Measurements from ENCODE around the gene FCRLB.
A peak's percentile ranks its signal among the peaks of the same experiment; 100 is the strongest.

Gene FCRLB

GRCh38 chr1:161740921-161741320, 19.6 kb downstream of the FCRLB start:
- no peak for DNase-seq (ENCODE audit: low read depth in 2 of 2)
- TF ChIP-seq CTCF (IDR thresholded peaks at IDR 0.05; ENCODE audit: low read depth, low read length) = no peak
- H3K4me3 ChIP-seq (replicated peaks in 1 of 2; ENCODE audit: low read depth in 2 of 2, low read length in 2 of 2) = no peak overlapping the region

- peak in 1 of 2 donors; percentile 62 for DNase-seq (ENCODE audit: low read depth in 2 of 2)
- H3K4me3 ChIP-seq (replicated peaks in 1 of 2; ENCODE audit: low read depth in 2 of 2, low read length in 2 of 2) = no peak overlapping the region
- no peak for TF ChIP-seq CTCF (IDR thresholded peaks at IDR 0.05; ENCODE audit: low read depth, low read length)
These were observed 21.9 kb downstream of the FCRLB start for GRCh38 chr1:161743231-161743630.

- no peak for TF ChIP-seq CTCF (IDR thresholded peaks at IDR 0.05; ENCODE audit: low read depth, low read length)
These were observed 26.5 kb downstream of the FCRLB start for GRCh38 chr1:161747801-161748200.

GRCh38 chr1:161749509-161750407, 28.4 kb downstream of the FCRLB start, which contains the start of gene DUSP12:
TSS of gene DUSP12 (plus strand) at chr1:161749786. CDS start at chr1:161749802, 16 bp downstream.
- no peak for TF ChIP-seq CTCF (IDR thresholded peaks at IDR 0.05; ENCODE audit: low read depth, low read length)
- H3K4me3 ChIP-seq (replicated peaks in 1 of 2; ENCODE audit: low read depth in 2 of 2, low read length in 2 of 2) = peak within 1 kb of the TSS; percentile 91 to 97
- peak; percentile 97 to 98 for DNase-seq (ENCODE audit: low read depth in 2 of 2)

More at GRCh38 chr1:161747801-161748200, 26.5 kb downstream of the FCRLB start:
- no peak overlapping the region for H3K4me3 ChIP-seq (replicated peaks in 1 of 2; ENCODE audit: low read depth in 2 of 2, low read length in 2 of 2)
- DNase-seq (ENCODE audit: low read depth in 2 of 2) = no peak

- peak in 1 of 2 donors; percentile 16 for DNase-seq (ENCODE audit: low read depth in 2 of 2)
- no peak overlapping the region for H3K4me3 ChIP-seq (replicated peaks in 1 of 2; ENCODE audit: low read depth in 2 of 2, low read length in 2 of 2)
- TF ChIP-seq CTCF (IDR thresholded peaks at IDR 0.05; ENCODE audit: low read depth, low read length) = peak; percentile 55
These were observed 42.3 kb downstream of the FCRLB start for GRCh38 chr1:161763522-161764098.

GRCh38 chr1:161766102-161766981, 45.0 kb downstream of the FCRLB start, which contains the start of gene ATF6:
TSS of gene ATF6 (plus strand) at chr1:161766320. CDS start at chr1:161766361, 41 bp downstream.
- no peak for TF ChIP-seq CTCF (IDR thresholded peaks at IDR 0.05; ENCODE audit: low read depth, low read length)
- DNase-seq (ENCODE audit: low read depth in 2 of 2) = peak; percentile 96 to 97
- H3K4me3 ChIP-seq (replicated peaks in 1 of 2; ENCODE audit: low read depth in 2 of 2, low read length in 2 of 2) = peak within 1 kb of the TSS; percentile 91 to 99

All from cardiac fibroblast (primary cell).